Fibroblast of mammary gland (primary cell): ENCODE measurements around the gene CEP164.
"Not testable (repeated sequence)": the region's sequence is repeated elsewhere in the genome, so short reads cannot be mapped to it uniquely, and the experiment has no call there.

Experiments used
- DNase-seq: peaks from one replicate; pipeline ENCODE4 v3.0.0-alpha.2; 2010; ENCODE audit warnings: low read depth
- H3K4me3 ChIP-seq: 2 replicates; pipeline ENCODE4 v1.5.1; 2011; ENCODE audit warnings: low read depth, mild to moderate bottlenecking, low read length, moderate library complexity; ENCODE audit not compliant: control insufficient read depth
- CTCF ChIP-seq: conservative IDR thresholded peaks from 2 replicates; pipeline ENCODE4 v1.5.1; 2011; ENCODE audit warnings: low read depth, low read length, inconsistent platforms; ENCODE audit not compliant: control insufficient read depth, insufficient read depth

CEP164 gene

GRCh38 chr11:117319214-117319840 is 8.3 kb upstream of the CEP164 start:
- DNase-seq, result peak; percentile 30
- no peak overlapping the region for H3K4me3 ChIP-seq
- TF ChIP-seq CTCF, result no peak

GRCh38 chr11:117327255-117327566 is 443 bp upstream of the CEP164 start:
- not testable (repeated sequence) for DNase-seq
- peak overlapping the region; percentile 85 for H3K4me3 ChIP-seq

- peak; percentile 58 for DNase-seq
- peak overlapping the region; percentile 85 for H3K4me3 ChIP-seq
- TF ChIP-seq CTCF, result no peak
These were observed 839 bp downstream of the CEP164 start for GRCh38 chr11:117328375-117329010.

GRCh38 chr11:117332843-117333242 is 5.2 kb downstream of the CEP164 start:
- DNase-seq, result no peak
- TF ChIP-seq CTCF, result no peak
- no peak overlapping the region for H3K4me3 ChIP-seq

- no peak for TF ChIP-seq CTCF
- H3K4me3 ChIP-seq, result no peak overlapping the region
- no peak for DNase-seq
These were observed 6.3 kb downstream of the CEP164 start for GRCh38 chr11:117333917-117334316.

- no peak for TF ChIP-seq CTCF
- H3K4me3 ChIP-seq, result no peak overlapping the region
- no peak for DNase-seq
These were observed 7.2 kb downstream of the CEP164 start for GRCh38 chr11:117334896-117335295.

- DNase-seq, result no peak
- H3K4me3 ChIP-seq, result no peak overlapping the region
- no peak for TF ChIP-seq CTCF
These were observed 7.7 kb downstream of the CEP164 start for GRCh38 chr11:117335399-117335798.
